SK-N-SH treated with all-trans-retinoic acid at 6 μM for 48 hours (cell line): Measurements from ENCODE around the gene MAP3K20.
"Not testable (repeated sequence)": the region's sequence is repeated elsewhere in the genome, so short reads cannot be mapped to it uniquely, and the experiment has no call there.

Experiments used
- ATAC-seq: fragments of 200-7000 bp; cut with Tn5 transposase; 3 replicates; pipeline ENCODE4 v1.9.1; 2020; ENCODE audit warnings: mild to moderate bottlenecking, moderate library complexity
- ARNTL ChIP-seq: fragments of 450-650 bp; formaldehyde crosslinking; IDR thresholded peaks from 2 replicates; pipeline ENCODE4 v1.5.0; 2020; ENCODE audit warnings: low read depth, mild to moderate bottlenecking, moderate library complexity, borderline replicate concordance
- BACH2 ChIP-seq: fragments of 250-450 bp; sonication (Bioruptor Pico); IDR thresholded peaks from 2 replicates; pipeline ENCODE4 v1.9.0; 2021; ENCODE audit warnings: mild to moderate bottlenecking, borderline replicate concordance
- CREB5 ChIP-seq: fragments of 250-450 bp; sonication (Bioruptor Pico); IDR thresholded peaks from 2 replicates; pipeline ENCODE4 v1.5.1; 2020; ENCODE audit warnings: low read depth, mild to moderate bottlenecking, moderate library complexity
- CSDC2 ChIP-seq: fragments of 250-450 bp; sonication (Bioruptor Pico); IDR thresholded peaks from 2 replicates; pipeline ENCODE4 v1.5.0; 2020; ENCODE audit warnings: mild to moderate bottlenecking, moderate library complexity
- CSRNP3 ChIP-seq: fragments of 250-450 bp; sonication (Bioruptor Pico); IDR thresholded peaks from 2 replicates; pipeline ENCODE4 v1.5.1; 2021; ENCODE audit warnings: mild to moderate bottlenecking, moderate library complexity
- GLIS3 ChIP-seq: fragments of 250-450 bp; sonication (Bioruptor Pico); IDR thresholded peaks from 2 replicates; pipeline ENCODE4 v1.5.0; 2020; ENCODE audit warnings: mild to moderate bottlenecking, moderate library complexity
- ISL1 ChIP-seq: fragments of 250-450 bp; sonication (Bioruptor Pico); IDR thresholded peaks from 2 replicates; pipeline ENCODE4 v2.1.2; 2022; ENCODE audit warnings: mild to moderate bottlenecking, moderate library complexity
- OSR1 ChIP-seq: fragments of 250-450 bp; sonication (Bioruptor Pico); IDR thresholded peaks from 2 replicates; pipeline ENCODE4 v1.8.0; 2022; ENCODE audit warnings: moderate library complexity, mild to moderate bottlenecking, inconsistent platforms
- PATZ1 ChIP-seq: fragments of 250-450 bp; sonication (Bioruptor Pico); IDR thresholded peaks from 2 replicates; pipeline ENCODE4 v1.8.0; 2020; ENCODE audit warnings: mild to moderate bottlenecking, moderate library complexity, borderline replicate concordance
- POU6F1 ChIP-seq: fragments of 250-450 bp; sonication (Bioruptor Pico); IDR thresholded peaks from 2 replicates; pipeline ENCODE4 v1.8.0; 2021; ENCODE audit warnings: low read depth, mild to moderate bottlenecking, moderate library complexity, borderline replicate concordance
- PPARA ChIP-seq: fragments of 250-450 bp; sonication (Bioruptor Pico); IDR thresholded peaks from 2 replicates; pipeline ENCODE4 v1.5.0; 2020; ENCODE audit warnings: mild to moderate bottlenecking, borderline replicate concordance
- RARB ChIP-seq: fragments of 250-450 bp; sonication (Bioruptor Pico); IDR thresholded peaks from 2 replicates; pipeline ENCODE4 v1.8.0; 2021; ENCODE audit warnings: mild to moderate bottlenecking, moderate library complexity
- SNAI2 ChIP-seq: fragments of 250-450 bp; sonication (Bioruptor Pico); IDR thresholded peaks from 2 replicates; pipeline ENCODE4 v1.5.0; 2020; ENCODE audit warnings: mild to moderate bottlenecking, moderate library complexity
- TCF4 ChIP-seq: fragments of 250-450 bp; sonication (Bioruptor Pico); IDR thresholded peaks from 2 replicates; pipeline ENCODE4 v1.8.0; 2021; ENCODE audit warnings: mild to moderate bottlenecking, moderate library complexity, borderline replicate concordance
- TOX ChIP-seq: fragments of 250-450 bp; sonication (Bioruptor Pico); IDR thresholded peaks from 2 replicates; pipeline ENCODE4 v1.8.0; 2021; ENCODE audit warnings: mild to moderate bottlenecking, moderate library complexity, borderline replicate concordance
- ZC3H10 ChIP-seq: fragments of 250-450 bp; sonication (Bioruptor Pico); IDR thresholded peaks from 2 replicates; pipeline ENCODE4 v1.5.1; 2021; ENCODE audit warnings: mild to moderate bottlenecking, moderate library complexity
- ZFP3 ChIP-seq: fragments of 250-450 bp; sonication (Bioruptor Pico); IDR thresholded peaks from 2 replicates; pipeline ENCODE4 v1.5.0; 2020; ENCODE audit warnings: mild to moderate bottlenecking, moderate library complexity
- ZFP30 ChIP-seq: fragments of 450-650 bp; formaldehyde crosslinking; IDR thresholded peaks from 2 replicates; pipeline ENCODE4 v1.5.0; 2022; ENCODE audit warnings: mild to moderate bottlenecking, moderate library complexity
- ZNF565 ChIP-seq: fragments of 450-650 bp; formaldehyde crosslinking; conservative IDR thresholded peaks from 2 replicates; pipeline ENCODE4 v1.5.0; 2020; ENCODE audit warnings: low read depth, mild to moderate bottlenecking, moderate library complexity

The MAP3K20 gene

GRCh38 chr2:173171321-173171720, 95.7 kb downstream of the MAP3K20 start:
- peak; percentile 24; the same call in 2 of the 3 replicates for ATAC-seq
- TF ChIP-seq TOX (no peak), BACH2 (CRISPR knock-in tag) (no peak), ISL1 (CRISPR knock-in tag) (no peak), ZC3H10 (CRISPR knock-in tag) (no peak), RARB (CRISPR knock-in tag) (no peak), OSR1 (CRISPR knock-in tag) (no peak), PATZ1 (CRISPR knock-in tag) (no peak), SNAI2 (CRISPR knock-in tag) (no peak), CSDC2 (CRISPR knock-in tag) (no peak), GLIS3 (no peak), ZFP30 (CRISPR knock-in tag) (no peak), POU6F1 (CRISPR knock-in tag) (no peak), ZNF565 (CRISPR knock-in tag) (no peak)

- peak; percentile 68 for ATAC-seq
- TF ChIP-seq OSR1 (CRISPR knock-in tag) (no peak), PPARA (CRISPR knock-in tag) (no peak)
- TF ChIP-seq, all 23 proteins: peak for 0
Observed at GRCh38 chr2:173171924-173172643, 96.4 kb downstream of the MAP3K20 start.

GRCh38 chr2:173174339-173174738, 98.7 kb downstream of the MAP3K20 start:
- ATAC-seq: not testable (repeated sequence)

- no peak for ATAC-seq
- TF ChIP-seq ZNF565 (CRISPR knock-in tag) (no peak), CREB5 (CRISPR knock-in tag) (no peak), GLIS3 (no peak), TCF4 (no peak), ZC3H10 (CRISPR knock-in tag) (no peak), TOX (no peak), OSR1 (CRISPR knock-in tag) (no peak), PPARA (CRISPR knock-in tag) (no peak), ARNTL (no peak), CSRNP3 (CRISPR knock-in tag) (no peak), SNAI2 (CRISPR knock-in tag) (no peak), ISL1 (CRISPR knock-in tag) (no peak), RARB (CRISPR knock-in tag) (no peak), PATZ1 (CRISPR knock-in tag) (no peak), ZFP30 (CRISPR knock-in tag) (no peak), ZFP3 (no peak), BACH2 (CRISPR knock-in tag) (no peak)
Observed at GRCh38 chr2:173175222-173175621, 99.6 kb downstream of the MAP3K20 start.
